RWPE1 (cell line): ENCODE results near the gene CBLN1.

ENCODE experiments used
- CTCF ChIA-PET: fragments of 350-600 bp; sonication (Branson Sonifier 250); formaldehyde crosslinking; extraction: SDS; loops from one replicate; lab custom pipeline; 2021; lab: Yijun Ruan, JAX
- POLR2A ChIA-PET: fragments of 400-600 bp; formaldehyde crosslinking; extraction: SDS; loops from one replicate; lab custom pipeline; 2020; ENCODE audit warnings: antibody characterized with exemption; ENCODE audit not compliant: low non-redundant PET; lab: Yijun Ruan, JAX
- DNase-seq: peaks from one replicate; pipeline ENCODE4 v3.0.0; 2012; ENCODE audit warnings: low spot score
- H3K27ac ChIP-seq: fragments of 450-650 bp; 2 replicates; pipeline ENCODE4 v1.5.1; 2017
- CTCF ChIP-seq: fragments of 450-650 bp; conservative IDR thresholded peaks from 2 replicates; pipeline ENCODE4 v1.5.1; 2017; ENCODE audit warnings: low read depth, mild to moderate bottlenecking

The CBLN1 gene

GRCh38 chr16:49278944-49279725, 2.5 kb downstream of the CBLN1 start:
- no peak overlapping the region for H3K27ac ChIP-seq
- CTCF ChIA-PET = interaction anchor here (0.7 kb wide), 1 partner anchor 13 kb away, joined by 3 read pairs; no protein-coding TSS in a partner anchor
- TF ChIP-seq CTCF = no peak
- no peak for DNase-seq
- POLR2A ChIA-PET = no interaction called here

GRCh38 chr16:49278567-49278827, 3.1 kb downstream of the CBLN1 start:
- H3K27ac ChIP-seq = no peak overlapping the region
- DNase-seq = no peak
- ChIA-PET CTCF (interaction anchor here (0.7 kb wide), 1 partner anchor 14 kb away, joined by 3 read pairs; no protein-coding TSS in a partner anchor), POLR2A (no interaction called here)
- no peak for TF ChIP-seq CTCF

GRCh38 chr16:49277766-49278566, 3.7 kb downstream of the CBLN1 start:
- POLR2A ChIA-PET = no interaction called here
- TF ChIP-seq CTCF = no peak
- DNase-seq = no peak
- H3K27ac ChIP-seq = no peak overlapping the region
- CTCF ChIA-PET = interaction anchor here (0.7 kb wide), 1 partner anchor 14 kb away, joined by 3 read pairs; no protein-coding TSS in a partner anchor

GRCh38 chr16:49277386-49277742, 4.3 kb downstream of the CBLN1 start:
- ChIA-PET POLR2A (no interaction called here), CTCF (interaction anchor here (0.6 kb wide), 1 partner anchor 12 kb away, joined by 3 read pairs; no protein-coding TSS in a partner anchor)
- TF ChIP-seq CTCF = no peak
- H3K27ac ChIP-seq = no peak overlapping the region
- DNase-seq = no peak

- no peak overlapping the region for H3K27ac ChIP-seq
- no peak for TF ChIP-seq CTCF
- POLR2A ChIA-PET = interaction anchor here (0.5 kb wide), 1 partner anchor 42 kb away, joined by 5 read pairs; no protein-coding TSS in a partner anchor
- CTCF ChIA-PET = interaction anchor here (0.6 kb wide), 2 partner anchors 11 to 27 kb away, joined by 3 to 4 read pairs; no protein-coding TSS in a partner anchor
- DNase-seq = no peak
Observed at GRCh38 chr16:49276646-49277385, 4.8 kb downstream of the CBLN1 start.

- ChIA-PET POLR2A (no interaction called here), CTCF (no interaction called here)
- TF ChIP-seq CTCF = no peak
Observed at GRCh38 chr16:49275870-49276269, 5.8 kb downstream of the CBLN1 start.

More at GRCh38 chr16:49275870-49276269, 5.8 kb downstream of the CBLN1 start:
- DNase-seq = no peak
- no peak overlapping the region for H3K27ac ChIP-seq
